ENCODE results near the gene ETHE1. TPM values are rescaled to one million over a fixed set of nuclear protein-coding genes. Genes with fewer than 3 reads are reported as not detected.

ETHE1 gene
- total and polyA plus RNA-seq, 2 of the 8 experiments (the other 6 are each of a cell fraction or from before 2014, with no cell fraction given) = 19.9 to 96.0 TPM

- peaks cover 0 to 3% (median 1%) of the 10 kb centered on the region in 4 experiments; a peak in 4 of 7 replicates for H3K4me1 ChIP-seq (replicated peaks in 1 of 4; ENCODE audit: control insufficient read depth in 3 of 4, insufficient read depth in 4 of 4, low read length in 3 of 4)
- ChIA-PET POLR2A (ENCODE audit: partially characterized antibody) (interaction anchor here (0.9 to 2.1 kb wide), 5 partner anchors 9 to 72 kb away, joined by 3 to 11 read pairs (median 4); partner anchors contain the start of genes IRGQ, XRCC1 and ZNF576), CTCF (ENCODE audit: partially characterized antibody) (interaction anchor here (0.8 to 9.3 kb wide), 7 partner anchors 10 to 132 kb away, joined by 3 to 82 read pairs (median 3); no protein-coding TSS in a partner anchor)
- no peak overlapping the region for H4K91ac ChIP-seq (replicated peaks; ENCODE audit: insufficient read length, low read length)
- no peaks in the 10 kb centered on the region; the same call in 1 of the 2 replicates for H3K79me1 ChIP-seq (ENCODE audit: low read depth, low read length)
- no peak overlapping the region for H3K9ac ChIP-seq (replicated peaks in 1 of 4; ENCODE audit: extremely low read depth in 1 of 4, low read depth in 3 of 4, low read length in 3 of 4)
- H4K20me1 ChIP-seq (replicated peaks in 1 of 2; ENCODE audit: control insufficient read depth in 1 of 2, insufficient read depth in 2 of 2, low read length in 2 of 2) = peaks cover 0 to 8% of the 10 kb centered on the region in 2 experiments
- H3K23ac ChIP-seq (ENCODE audit: insufficient read length) = no peak overlapping the region
- no peak for DNase-seq (ENCODE audit: low read depth in 1 of 2, low spot score in 2 of 2)
- no peak overlapping the region for H3K27ac ChIP-seq (ENCODE audit: low read depth, low read length)
- H2AFZ ChIP-seq (ENCODE audit: low read length) = no peak overlapping the region
- H3K14ac ChIP-seq (ENCODE audit: insufficient read length) = no peak overlapping the region
- H3K56ac ChIP-seq (replicated peaks; ENCODE audit: insufficient read length, low read depth, low read length) = no peak overlapping the region
- no peaks in the 10 kb centered on the region for H3K9me3 ChIP-seq (ENCODE audit: insufficient read depth in 2 of 2, low read depth in 1 of 2, low read length in 1 of 2)
- no peak overlapping the region for H2BK5ac ChIP-seq (ENCODE audit: low read depth, low read length)
- H3K36me3 ChIP-seq (ENCODE audit: control insufficient read depth in 2 of 4, insufficient read depth in 4 of 4, low read length in 3 of 4) = peaks cover 0 to 8% (median 0%) of the 10 kb centered on the region in 4 experiments; a peak in 1 of 8 replicates
- no peak overlapping the region for H3K4ac ChIP-seq (replicated peaks; ENCODE audit: insufficient read length, low read depth, low read length)
- no peaks in the 10 kb centered on the region for H3K27me3 ChIP-seq (replicated peaks in 1 of 4; ENCODE audit: control insufficient read depth in 3 of 4, extremely low read depth in 1 of 4, insufficient read depth in 3 of 4, low read length in 3 of 4)
- H3K4me3 ChIP-seq (ENCODE audit: extremely low read depth in 1 of 4, insufficient read depth in 2 of 4, low read depth in 3 of 4, low read length in 4 of 4) = no peak overlapping the region
- H2BK20ac ChIP-seq (ENCODE audit: low read length) = no peak overlapping the region
- H3K4me2 ChIP-seq (ENCODE audit: insufficient read depth in 1 of 2, low read depth in 2 of 2, low read length in 2 of 2) = no peak overlapping the region
- TF ChIP-seq RAD21 (IDR thresholded peaks at IDR 0.05 in 1 of 2, conservative IDR thresholded peaks at IDR 0.05 in 1 of 2; ENCODE audit: low read depth in 2 of 2, low read length in 2 of 2) (no peak), GTF2F1 (IDR thresholded peaks at IDR 0.05; ENCODE audit: borderline replicate concordance, low read depth, low read length) (no peak), SUZ12 (IDR thresholded peaks at IDR 0.05; ENCODE audit: low read length) (no peak), BACH1 (IDR thresholded peaks at IDR 0.05; ENCODE audit: low read length) (no peak), BRCA1 (IDR thresholded peaks at IDR 0.05; ENCODE audit: low read depth, low read length) (no peak)
- 89% methylated on average over 9 of the region's 9 CpGs; no CpG with 5 or more reads in 1 of the 2 experiments for WGBS, 2 experiments (ENCODE audit: extremely low coverage in 1 of 2, insufficient coverage in 1 of 2, insufficient read length in 1 of 2, insufficient replicate concordance in 2 of 2, low coverage in 1 of 2, low lambda C conversion rate in 2 of 2, missing lambda C conversion rate in 1 of 2)
- no peak overlapping the region for H2BK120ac ChIP-seq (replicated peaks; ENCODE audit: low read depth, low read length)
- no peaks in the 10 kb centered on the region for H3K23me2 ChIP-seq (ENCODE audit: low read depth, low read length)
- no peak overlapping the region for H2AK5ac ChIP-seq (ENCODE audit: low read depth, low read length)
- H3K79me2 ChIP-seq (ENCODE audit: control insufficient read depth in 1 of 2, insufficient read depth in 2 of 2, low read length in 2 of 2) = peaks cover 0 to 2% of the 10 kb centered on the region in 2 experiments; a peak in 1 of 4 replicates
- H3K18ac ChIP-seq (ENCODE audit: extremely low read depth, low read length) = no peak overlapping the region
- no peak overlapping the region for H4K8ac ChIP-seq (ENCODE audit: extremely low read depth, insufficient read depth, low read length)
- no peak overlapping the region for H2BK15ac ChIP-seq (ENCODE audit: low read length)
- no peak for FAIRE-seq
- no peak overlapping the region for H4K5ac ChIP-seq (ENCODE audit: insufficient read length, low read depth, low read length)
- H2BK12ac ChIP-seq (ENCODE audit: low read depth, low read length) = no peak overlapping the region
Measured at GRCh38 chr19:43564800-43565199, 37.8 kb upstream of the ETHE1 start.

Measured in H1 (cell line).